Hematopoietic multipotent progenitor cell treated with erythropoietin and hydrocortisone succinate and interleukin-3 and kit ligand, for 6 days (in vitro differentiated cells): ENCODE results near the gene KEL.
"Not testable (repeated sequence)": the region's sequence is repeated elsewhere in the genome, so short reads cannot be mapped to it uniquely, and the experiment has no call there.

Experiments
- DNase-seq: peaks from one replicate; pipeline ENCODE4 v3.0.0-alpha.2; 2015

KEL gene, protein sequence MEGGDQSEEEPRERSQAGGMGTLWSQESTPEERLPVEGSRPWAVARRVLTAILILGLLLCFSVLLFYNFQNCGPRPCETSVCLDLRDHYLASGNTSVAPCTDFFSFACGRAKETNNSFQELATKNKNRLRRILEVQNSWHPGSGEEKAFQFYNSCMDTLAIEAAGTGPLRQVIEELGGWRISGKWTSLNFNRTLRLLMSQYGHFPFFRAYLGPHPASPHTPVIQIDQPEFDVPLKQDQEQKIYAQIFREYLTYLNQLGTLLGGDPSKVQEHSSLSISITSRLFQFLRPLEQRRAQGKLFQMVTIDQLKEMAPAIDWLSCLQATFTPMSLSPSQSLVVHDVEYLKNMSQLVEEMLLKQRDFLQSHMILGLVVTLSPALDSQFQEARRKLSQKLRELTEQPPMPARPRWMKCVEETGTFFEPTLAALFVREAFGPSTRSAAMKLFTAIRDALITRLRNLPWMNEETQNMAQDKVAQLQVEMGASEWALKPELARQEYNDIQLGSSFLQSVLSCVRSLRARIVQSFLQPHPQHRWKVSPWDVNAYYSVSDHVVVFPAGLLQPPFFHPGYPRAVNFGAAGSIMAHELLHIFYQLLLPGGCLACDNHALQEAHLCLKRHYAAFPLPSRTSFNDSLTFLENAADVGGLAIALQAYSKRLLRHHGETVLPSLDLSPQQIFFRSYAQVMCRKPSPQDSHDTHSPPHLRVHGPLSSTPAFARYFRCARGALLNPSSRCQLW

GRCh38 chr7:142961973-142962926, at the start of gene KEL:
KEL (minus strand) TSS chr7:142962363; CDS start chr7:142962206, 157 bp downstream.
- DNase-seq = peak; percentile 95

- peak; percentile 86 for DNase-seq
These were observed 46.1 kb upstream of the KEL start for GRCh38 chr7:143008007-143008901.

GRCh38 chr7:143005632-143006260, 43.6 kb upstream of the KEL start:
- DNase-seq = no peak

DNA sequence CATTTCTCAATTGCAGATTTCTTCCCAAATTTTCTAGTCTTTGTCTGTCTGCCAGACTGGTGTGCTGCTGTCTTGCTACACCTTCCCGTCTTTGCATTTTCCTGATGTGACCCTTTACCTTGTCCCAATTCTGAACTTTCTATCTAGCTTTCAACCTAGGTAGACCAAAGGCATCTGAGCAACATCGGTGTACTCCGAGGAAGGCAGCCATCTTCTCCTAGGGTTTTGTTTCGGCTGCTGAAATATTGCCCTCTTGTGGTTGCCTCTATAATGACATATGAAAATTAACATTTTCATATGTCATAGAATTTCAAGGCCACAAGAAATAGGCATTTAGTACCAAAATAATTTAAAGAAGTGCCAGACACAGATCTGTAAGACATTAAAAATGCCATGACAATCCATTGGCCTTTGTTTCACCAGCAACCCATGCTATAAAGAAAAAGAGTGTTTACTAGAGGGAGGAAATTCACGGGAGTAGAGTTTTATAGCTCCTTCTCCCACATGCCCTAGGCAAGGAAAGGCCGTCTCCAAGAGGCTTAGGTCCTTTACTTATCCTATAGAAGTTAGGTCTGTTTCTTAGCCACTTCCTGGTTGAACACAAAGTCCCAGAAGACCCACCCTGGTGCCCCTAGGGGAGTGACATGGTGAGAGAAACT, 41.4 kb upstream of the KEL start:
- DNase-seq = peak; percentile 85

DNA sequence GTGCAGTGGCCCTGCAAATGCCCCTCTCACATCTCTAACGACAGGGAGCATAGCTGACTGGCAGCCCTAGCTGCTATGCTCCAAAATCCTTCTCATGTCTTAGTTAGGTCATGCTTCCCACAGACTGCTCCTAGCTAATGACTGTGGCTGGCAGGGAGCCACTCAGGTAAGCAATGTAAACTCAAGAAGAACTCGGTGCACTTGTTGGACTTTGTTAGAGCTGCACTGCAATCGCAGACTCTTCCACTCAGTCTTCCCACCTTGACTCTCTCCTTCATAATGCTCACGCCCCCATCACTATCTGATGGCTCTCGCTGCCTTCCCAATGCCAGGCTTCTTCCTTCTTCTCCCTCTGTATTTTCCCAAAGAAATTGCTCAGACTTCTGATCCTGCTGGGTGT, 40.7 kb upstream of the KEL start:
- DNase-seq = peak; percentile 5

DNA sequence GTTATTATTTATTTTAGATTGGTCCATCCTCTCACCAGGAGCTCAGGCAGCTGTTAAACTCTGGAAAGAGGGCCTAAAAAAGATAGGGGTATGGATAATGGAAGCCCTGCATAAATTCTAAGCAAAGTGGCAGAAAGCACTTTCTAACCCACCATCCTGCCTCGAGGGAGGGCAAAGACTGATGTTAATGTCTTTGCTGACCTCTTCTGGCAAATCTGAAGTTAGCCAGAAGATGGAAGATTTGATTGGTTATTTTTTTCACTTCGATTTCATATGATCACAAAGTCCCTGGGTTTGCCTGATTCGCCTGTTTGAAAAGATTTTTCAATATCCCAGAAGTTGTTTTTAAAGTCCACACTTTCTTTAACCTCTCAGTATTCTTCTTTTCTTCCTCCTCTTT, 39.9 kb upstream of the KEL start:
- DNase-seq = peak; percentile 82

DNA sequence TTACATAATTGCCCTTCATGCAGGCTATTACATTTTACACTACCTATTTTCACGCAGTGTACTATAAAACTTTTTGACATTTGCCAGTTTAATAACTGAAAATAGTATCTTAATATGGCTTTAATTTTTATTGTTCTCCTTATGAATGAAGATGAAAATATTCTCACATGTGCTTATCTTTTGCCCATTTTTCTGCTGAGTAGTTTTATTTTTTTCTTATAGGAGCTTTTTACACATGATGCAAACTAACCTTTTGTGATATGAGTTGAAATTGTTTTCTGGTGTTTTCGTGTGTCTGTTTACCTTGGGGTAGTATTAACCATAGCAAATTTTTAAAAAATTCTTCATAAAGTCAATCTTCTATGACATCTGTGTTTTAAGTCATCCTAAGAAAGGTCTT, 38.5 kb upstream of the KEL start:
- no peak for DNase-seq

DNA sequence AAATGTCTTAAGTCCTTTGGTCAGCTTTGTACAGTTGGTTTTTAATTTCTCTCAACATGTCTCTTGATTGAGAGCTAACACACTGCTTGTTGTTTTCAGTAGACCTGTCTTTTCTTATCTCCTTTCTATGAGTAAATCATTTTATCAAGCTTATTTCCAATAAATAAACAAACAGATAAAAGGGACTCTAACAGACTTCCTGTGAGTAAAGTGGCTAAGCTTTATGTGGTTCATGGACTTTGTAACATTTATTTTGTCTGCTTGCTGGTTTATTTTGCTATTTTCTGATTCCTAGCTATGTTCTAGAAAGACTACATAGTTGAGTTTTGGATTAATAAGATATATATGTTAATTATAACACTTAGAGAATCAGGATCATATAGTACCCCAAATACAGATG, 37.6 kb upstream of the KEL start:
- DNase-seq = no peak

GRCh38 chr7:142998966-142999365, 36.8 kb upstream of the KEL start:
- no peak for DNase-seq

GRCh38 chr7:142997456-142997989, 35.4 kb upstream of the KEL start:
- DNase-seq = peak; percentile 72

DNA sequence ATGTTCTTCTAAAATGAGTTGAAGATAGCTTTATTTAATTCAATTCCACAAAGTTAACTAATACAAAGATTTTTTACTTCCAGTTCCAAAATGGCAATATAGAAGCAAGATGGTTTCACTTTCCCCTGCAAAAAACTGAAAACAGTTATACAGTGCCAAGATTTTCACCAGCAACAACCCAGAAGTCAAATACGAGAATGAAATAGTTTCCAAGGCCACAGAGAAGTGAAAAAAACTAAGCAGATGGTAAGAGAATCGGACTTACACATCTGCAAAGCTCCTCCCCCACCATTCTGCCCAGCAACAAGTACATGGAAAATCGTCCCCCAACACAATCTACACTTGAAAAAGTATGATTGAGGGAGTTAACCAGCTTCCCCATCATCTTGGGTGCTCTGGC, 30.3 kb upstream of the KEL start:
- DNase-seq = no peak

DNA sequence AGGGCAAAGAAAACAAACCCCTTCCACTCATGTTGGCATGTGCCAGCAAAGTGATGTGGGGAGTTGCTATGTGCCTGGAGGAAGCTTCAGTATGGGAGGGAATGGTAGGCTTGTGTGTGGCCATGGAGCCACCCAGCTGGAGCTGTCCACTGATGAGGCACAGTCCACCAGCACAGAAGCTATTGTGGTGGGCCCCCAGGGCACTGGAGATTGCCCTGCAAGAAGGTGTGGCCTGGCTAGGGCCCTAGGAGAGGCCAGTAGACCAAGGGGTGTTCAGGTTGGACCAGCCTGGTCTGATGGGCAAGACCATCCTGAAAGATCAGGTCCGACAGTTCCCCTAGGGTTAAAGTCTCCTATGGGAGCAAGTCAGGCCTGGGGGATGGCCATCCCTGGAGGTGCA, 22.1 kb upstream of the KEL start:
- no peak for DNase-seq

- peak; percentile 33 for DNase-seq
These were observed 21.7 kb upstream of the KEL start for GRCh38 chr7:142983825-142984224.

DNA sequence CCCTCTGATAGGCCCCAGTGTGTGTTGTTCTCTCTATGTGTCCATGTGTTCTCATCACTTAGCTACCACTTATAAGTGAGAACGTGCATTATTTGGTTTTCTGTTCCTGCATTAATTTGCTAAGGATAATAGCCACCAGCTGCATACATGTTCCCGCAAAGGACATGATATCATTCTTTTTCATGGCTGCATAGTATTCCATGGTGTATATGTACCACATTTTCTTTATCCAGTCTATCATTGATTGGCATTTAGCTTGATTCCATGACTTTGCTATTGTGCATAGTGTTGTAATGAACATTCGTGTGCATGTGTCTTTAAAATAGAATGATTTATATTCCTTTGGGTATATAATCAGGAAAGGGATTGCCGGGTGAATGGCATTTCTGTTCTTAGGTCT, 16.2 kb upstream of the KEL start:
- DNase-seq = not testable (repeated sequence)

DNA sequence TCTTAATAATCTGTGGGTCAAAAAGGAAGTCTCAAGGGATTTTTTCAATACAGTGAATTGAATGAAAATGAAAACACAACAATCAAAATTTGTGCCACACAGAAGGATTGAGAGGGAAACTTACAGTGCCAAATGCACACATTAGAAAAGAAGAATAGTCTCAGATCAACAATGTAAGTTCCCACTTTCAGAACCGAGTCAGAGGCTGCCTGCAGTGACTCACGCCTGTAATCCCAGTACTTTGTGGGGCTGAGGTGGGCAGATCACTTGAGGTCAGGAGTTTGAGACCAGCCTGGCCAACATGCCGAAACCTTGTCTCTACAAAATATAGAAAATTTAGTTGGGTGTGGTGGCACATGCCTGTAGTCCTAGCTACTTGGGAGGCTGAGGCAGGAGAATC, 12.5 kb upstream of the KEL start:
- DNase-seq = no peak

DNA sequence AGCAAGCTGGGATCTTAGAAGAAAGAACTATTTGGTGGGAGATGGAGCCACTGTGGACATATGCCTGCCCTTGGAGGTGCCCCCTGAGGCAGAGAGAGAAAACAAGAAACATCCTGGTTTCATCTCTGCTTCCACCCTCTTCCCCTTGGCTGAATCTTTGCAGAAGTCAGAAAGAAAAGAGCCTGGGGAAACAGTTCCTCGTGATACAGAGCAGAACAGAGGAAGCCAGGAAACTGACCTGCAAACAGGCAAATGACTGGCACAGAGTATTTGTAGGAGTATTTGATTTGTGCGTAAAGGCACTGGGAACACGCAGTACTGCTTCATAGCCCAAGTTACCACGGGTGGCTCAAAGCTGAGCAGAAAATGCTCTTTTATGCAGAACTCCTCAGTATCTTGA, 7.0 kb upstream of the KEL start:
- DNase-seq = no peak

- DNase-seq = no peak
These were observed 6.1 kb upstream of the KEL start for GRCh38 chr7:142968229-142968628.

- peak; percentile 59 for DNase-seq
These were observed 2.5 kb upstream of the KEL start for GRCh38 chr7:142964502-142965246.

DNA sequence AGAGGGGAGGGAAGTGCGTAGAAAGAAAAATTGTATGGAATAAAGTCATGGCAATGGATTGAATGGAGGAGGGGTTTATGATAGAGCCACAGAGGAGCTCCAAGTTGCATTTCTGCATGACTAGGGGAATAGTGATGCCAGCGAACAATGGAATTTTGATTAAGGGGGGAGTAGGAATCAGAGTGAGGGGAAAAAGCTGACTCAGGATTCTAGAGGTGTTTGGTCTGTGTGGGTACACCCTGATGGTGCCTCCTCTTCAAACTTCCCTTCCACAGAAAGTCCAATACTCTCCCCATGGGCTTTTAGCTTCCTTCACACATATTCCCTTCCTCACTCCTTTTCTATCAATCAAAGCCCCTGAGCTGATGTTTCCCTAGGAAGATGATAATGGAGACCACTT, 1.8 kb upstream of the KEL start:
- no peak for DNase-seq

GRCh38 chr7:142962991-142963390, 828 bp upstream of the KEL start:
- no peak for DNase-seq
